Inflammatory macrophage treated with lipopolysaccharide for 1 hour (primary cell): Measurements from ENCODE around the gene LAMA3.

Experiments used
- DNase-seq, 2 donors: peaks; one replicate each; pipeline ENCODE4 v3.0.0-alpha.2; 2020 to 2022

The LAMA3 gene

GRCh38 chr18:23669202-23669766, 20.0 kb upstream of the LAMA3 start:
- no peak for DNase-seq

- DNase-seq, result no peak
Observed at GRCh38 chr18:23669804-23670405, 19.3 kb upstream of the LAMA3 start.

GRCh38 chr18:23671564-23671963, 17.7 kb upstream of the LAMA3 start:
- peak in 1 of 2 donors; percentile 17 for DNase-seq

GRCh38 chr18:23673725-23674124, 15.5 kb upstream of the LAMA3 start:
- no peak for DNase-seq

GRCh38 chr18:23675236-23675635, 14.0 kb upstream of the LAMA3 start:
- DNase-seq, result no peak

- DNase-seq, result no peak
Observed at GRCh38 chr18:23675896-23676295, 13.4 kb upstream of the LAMA3 start.

- DNase-seq, result no peak
Observed at GRCh38 chr18:23682045-23682444, 7.2 kb upstream of the LAMA3 start.

GRCh38 chr18:23682472-23682871, 6.8 kb upstream of the LAMA3 start:
- DNase-seq, result no peak

GRCh38 chr18:23683155-23683554, 6.1 kb upstream of the LAMA3 start:
- no peak for DNase-seq

GRCh38 chr18:23683671-23684070, 5.6 kb upstream of the LAMA3 start:
- DNase-seq, result no peak

GRCh38 chr18:23684515-23685197, 4.6 kb upstream of the LAMA3 start:
- no peak for DNase-seq

- no peak for DNase-seq
Observed at GRCh38 chr18:23688528-23688927, 725 bp upstream of the LAMA3 start.

GRCh38 chr18:23689616-23690504, 607 bp downstream of the LAMA3 start:
- DNase-seq, result no peak

- DNase-seq, result no peak
Observed at GRCh38 chr18:23690505-23691068, 1.3 kb downstream of the LAMA3 start.

- no peak for DNase-seq
Observed at GRCh38 chr18:23693846-23694245, 4.6 kb downstream of the LAMA3 start.

GRCh38 chr18:23694637-23695430, 5.6 kb downstream of the LAMA3 start:
- no peak for DNase-seq

GRCh38 chr18:23701017-23701416, 11.8 kb downstream of the LAMA3 start:
- no peak for DNase-seq

GRCh38 chr18:23701544-23702064, 12.4 kb downstream of the LAMA3 start:
- DNase-seq, result no peak

GRCh38 chr18:23702606-23703005, 13.4 kb downstream of the LAMA3 start:
- DNase-seq, result no peak

GRCh38 chr18:23703057-23703986, 14.1 kb downstream of the LAMA3 start:
- peak; percentile 41 to 63 for DNase-seq

- no peak for DNase-seq
Observed at GRCh38 chr18:23703987-23704384, 14.7 kb downstream of the LAMA3 start.
